Aorta (tissue), 5 donors: ENCODE measurements around the gene CDH12. TPM values are rescaled to one million over a fixed set of nuclear protein-coding genes. Genes with fewer than 3 reads are reported as not detected.

Source experiments
- ATAC-seq: fragments of 200-7000 bp; cut with Tn5 transposase; one replicate; pipeline ENCODE4 v1.9.1; 2022; ENCODE audit warnings: moderate library complexity; ENCODE audit not compliant: low FRiP score
- DNase-seq, 2 donors: peaks; one replicate each; pipeline ENCODE4 v3.0.0-alpha.2; 2020
- H3K27ac ChIP-seq, 2 donors: one replicate each; pipeline ENCODE4 v1.5.1; 2013; ENCODE audit warnings: low read length in 2 of 2, mild to moderate bottlenecking in 2 of 2, moderate library complexity in 2 of 2, control low read depth in 1 of 2, inconsistent platforms in 1 of 2, low read depth in 1 of 2
- H3K27me3 ChIP-seq, 2 donors: one replicate each; pipeline ENCODE4 v1.6.1; 2013; ENCODE audit warnings: control low read depth in 1 of 2, low read length in 1 of 2, mild to moderate bottlenecking in 1 of 2, moderate library complexity in 1 of 2; ENCODE audit not compliant: insufficient read depth in 2 of 2, control insufficient read depth in 1 of 2
- H3K36me3 ChIP-seq, 2 donors: one replicate each; pipeline ENCODE4 v1.6.1; 2013; ENCODE audit warnings: control low read depth in 1 of 2, low read length in 1 of 2, mild to moderate bottlenecking in 1 of 2; ENCODE audit not compliant: insufficient read depth in 2 of 2, control insufficient read depth in 1 of 2
- H3K4me1 ChIP-seq, 2 donors: one replicate each; pipeline ENCODE4 v1.6.1; 2013; ENCODE audit warnings: low read length in 2 of 2, control low read depth in 1 of 2, mild to moderate bottlenecking in 1 of 2, moderate library complexity in 1 of 2; ENCODE audit not compliant: insufficient read depth in 2 of 2, control insufficient read depth in 1 of 2
- H3K4me3 ChIP-seq, 2 donors: one replicate each; pipeline ENCODE4 v1.5.1; 2013; ENCODE audit warnings: low read length in 2 of 2, control low read depth in 1 of 2, mild to moderate bottlenecking in 1 of 2
- H3K9me3 ChIP-seq: one replicate; pipeline ENCODE4 v1.6.1; 2013; ENCODE audit warnings: mild to moderate bottlenecking, low read length; ENCODE audit not compliant: control insufficient read depth
- WGBS, 2 donors: extraction: QIAGEN DNeasy Blood & Tissue Kit; methylation state at CpG; one replicate each; pipeline ENCODE4 v1.1.7; 2013; 5-methylcytosine and 5-hydroxymethylcytosine counted together
- intact Hi-C, 2 donors: fragments of 100-400 bp; cut with DNase I; formaldehyde crosslinking; loops; one replicate each; pipeline versions ENCODE4 v1.14.2 to v1.15.0; 2022
- polyA plus RNA-seq, 2 donors: library from polyadenylated mRNA; stranded (reverse); fragments of 200-250 nt; gene quantifications; one replicate each; pipeline ENCODE4 v1.2.3, GENCODE V29; 2013
- total RNA-seq, 2 donors: library from RNA; stranded (reverse); fragmentation: NEBNext Ultra II Directional; extraction: Animal tissue kit (Norgen Biotek cat#: 25700); gene quantifications; one replicate each; pipeline ENCODE4 v1.2.1, GENCODE V29; 2021
- donor health status: healthy with polysubstance abuse.
- donor health status: Bipolar disorder and iron deficiency.
- donor health status: DM: no; HTN: no; CAD: no.
- donor health status: DM: no; HTN: no; CAD: no.
- donor health status: DM: yes; HTN: yes; CAD: no.

The CDH12 gene
- total and polyA plus RNA-seq, 4 donors: not detected

- Histone ChIP-seq H3K4me1 (no peaks in the 10 kb centered on the region), H3K27me3 (no peaks in the 10 kb centered on the region), H3K27ac (no peak overlapping the region), H3K4me3 (no peak overlapping the region), H3K9me3 (no peaks in the 10 kb centered on the region), H3K36me3 (no peaks in the 10 kb centered on the region)
- no peak for DNase-seq
- no peak for ATAC-seq
- WGBS, 2 donors: 54 to 57% methylated on average over 4 of the region's 4 CpGs
- intact Hi-C loops: no loop called here
Measured at GRCh38 chr5:22751536-22751935, 101.6 kb downstream of the CDH12 start.

DNA sequence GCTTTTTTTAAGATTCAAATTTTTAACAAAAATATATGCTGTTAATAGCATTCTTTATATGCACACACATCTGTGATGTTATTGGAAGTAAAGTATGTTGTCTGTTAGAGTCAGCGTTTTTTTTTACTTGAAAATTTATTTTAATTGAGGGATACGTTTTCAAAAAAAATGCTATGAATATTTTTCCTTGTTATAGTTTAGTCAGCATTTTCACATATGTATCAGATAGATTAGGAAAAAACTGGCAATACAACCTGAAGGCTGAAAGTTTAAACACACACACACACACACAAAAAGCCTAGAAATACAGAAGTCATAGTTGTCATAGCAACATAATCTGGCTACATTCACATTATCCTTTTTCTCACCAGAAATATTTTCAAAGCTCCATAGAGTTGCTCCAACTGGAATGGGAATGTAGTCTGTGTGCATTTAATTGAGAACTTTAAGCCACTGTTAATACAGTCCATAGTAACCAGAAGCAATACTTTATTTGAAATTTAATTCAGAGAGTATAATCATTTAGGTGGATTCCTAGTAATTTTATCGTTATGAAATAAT is 116.6 kb downstream of the CDH12 start:
- no peaks in the 10 kb centered on the region for H3K4me1 ChIP-seq
- WGBS, 2 donors: 56 to 57% methylated on average over 3 of the region's 3 CpGs
- no peak overlapping the region for H3K27ac ChIP-seq
- no peak overlapping the region for H3K4me3 ChIP-seq
- no peaks in the 10 kb centered on the region for H3K9me3 ChIP-seq
- no peaks in the 10 kb centered on the region for H3K36me3 ChIP-seq
- intact Hi-C loops: no loop called here
- H3K27me3 ChIP-seq: no peaks in the 10 kb centered on the region
- DNase-seq: no peak
- no peak for ATAC-seq

GRCh38 chr5:22734907-22735306 is 118.2 kb downstream of the CDH12 start:
- Histone ChIP-seq H3K4me1 (no peaks in the 10 kb centered on the region), H3K27me3 (no peaks in the 10 kb centered on the region), H3K4me3 (no peak overlapping the region), H3K27ac (no peak overlapping the region), H3K36me3 (no peaks in the 10 kb centered on the region), H3K9me3 (no peaks in the 10 kb centered on the region)
- intact Hi-C loops: no loop called here
- ATAC-seq: no peak
- WGBS, 2 donors: 88 to 92% methylated on average over 2 of the region's 2 CpGs
- DNase-seq: no peak

DNA sequence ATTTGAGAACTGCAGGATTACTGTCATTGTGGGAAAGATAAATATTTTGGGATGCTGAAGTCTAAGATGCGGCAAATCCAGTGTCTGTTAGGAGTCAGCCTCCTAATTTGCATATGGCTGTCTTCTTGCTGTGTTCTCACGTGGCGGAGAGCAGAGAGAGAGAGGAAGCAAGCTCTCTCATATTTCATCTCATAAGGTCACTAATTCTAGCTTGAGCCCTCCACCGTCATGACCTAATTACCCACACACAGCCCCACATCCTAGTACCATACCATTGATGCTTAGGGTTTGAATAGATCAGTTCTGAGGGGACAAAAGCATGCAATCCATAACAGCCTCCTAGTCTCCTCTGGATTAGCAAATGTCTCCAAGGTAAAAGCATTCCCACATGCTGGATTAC is 124.5 kb downstream of the CDH12 start:
- WGBS, 2 donors: 28 to 32% methylated on average over 4 of the region's 4 CpGs
- Histone ChIP-seq H3K9me3 (no peaks in the 10 kb centered on the region), H3K27me3 (no peaks in the 10 kb centered on the region), H3K4me3 (no peak overlapping the region), H3K36me3 (no peaks in the 10 kb centered on the region), H3K4me1 (no peaks in the 10 kb centered on the region), H3K27ac (no peak overlapping the region)
- DNase-seq: no peak
- intact Hi-C loops: no loop called here
- ATAC-seq: no peak

DNA sequence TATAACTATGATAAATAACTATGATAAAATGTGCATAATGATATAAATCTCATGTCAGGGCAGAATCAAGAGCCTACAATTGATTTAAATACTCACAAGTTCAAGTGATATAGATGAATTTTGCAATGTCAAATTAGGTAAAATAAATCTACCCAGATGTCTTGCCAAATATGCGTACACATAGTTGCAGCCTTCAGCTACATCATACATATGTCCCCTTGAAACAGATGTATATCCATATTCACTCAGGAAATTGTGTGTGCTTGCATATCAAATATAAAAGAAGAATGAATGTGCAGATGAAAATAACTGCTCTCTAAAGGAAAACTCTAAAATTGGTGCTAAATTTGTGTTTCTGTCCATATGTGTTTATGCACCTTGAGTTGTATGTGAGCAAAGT is 130.7 kb downstream of the CDH12 start:
- ATAC-seq (no peak), DNase-seq (no peak)
- H3K36me3 ChIP-seq: no peaks in the 10 kb centered on the region
- no peak overlapping the region for H3K27ac ChIP-seq
- no peaks in the 10 kb centered on the region for H3K27me3 ChIP-seq
- WGBS, 2 donors: 86 to 95% methylated on average over 1 of the region's 1 CpG
- intact Hi-C loops: no loop called here
- H3K9me3 ChIP-seq: no peaks in the 10 kb centered on the region
- no peaks in the 10 kb centered on the region for H3K4me1 ChIP-seq
- H3K4me3 ChIP-seq: no peak overlapping the region

DNA sequence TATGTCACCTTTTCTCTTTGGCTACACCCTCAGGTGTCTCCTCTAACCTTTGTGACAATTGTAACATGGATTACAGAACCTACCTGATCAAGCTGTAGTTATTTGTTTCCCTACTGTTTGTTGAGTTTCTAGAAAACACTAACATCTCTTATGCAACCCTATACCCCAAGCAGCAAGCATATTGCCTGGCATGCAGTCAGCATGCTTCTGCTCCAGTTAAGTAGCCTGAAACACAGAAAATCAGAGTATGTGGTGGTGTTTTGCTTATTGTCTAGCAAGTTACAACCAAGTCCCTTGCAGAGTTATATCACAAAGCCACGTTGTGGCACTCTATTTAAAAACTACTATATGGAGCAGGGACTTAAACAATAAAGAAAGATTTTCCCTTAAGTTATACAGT is 131.1 kb downstream of the CDH12 start:
- Histone ChIP-seq H3K9me3 (no peaks in the 10 kb centered on the region), H3K4me3 (no peak overlapping the region), H3K36me3 (no peaks in the 10 kb centered on the region), H3K27me3 (no peaks in the 10 kb centered on the region), H3K27ac (no peak overlapping the region), H3K4me1 (no peaks in the 10 kb centered on the region)
- intact Hi-C loops: no loop called here
- DNase-seq (no peak), ATAC-seq (no peak)
- WGBS, 2 donors: 38 to 39% methylated on average over 1 of the region's 1 CpG

- DNase-seq (no peak), ATAC-seq (no peak)
- WGBS, 2 donors: 69 to 72% methylated on average over 3 of the region's 3 CpGs
- intact Hi-C loops: no loop called here
- no peak overlapping the region for H3K4me3 ChIP-seq
- no peak overlapping the region for H3K27ac ChIP-seq
- H3K36me3 ChIP-seq: no peaks in the 10 kb centered on the region
- no peaks in the 10 kb centered on the region for H3K4me1 ChIP-seq
- no peaks in the 10 kb centered on the region for H3K27me3 ChIP-seq
- H3K9me3 ChIP-seq: no peaks in the 10 kb centered on the region
Measured at GRCh38 chr5:22719842-22720241, 133.3 kb downstream of the CDH12 start.

GRCh38 chr5:22710660-22711059 is 142.5 kb downstream of the CDH12 start:
- intact Hi-C loops: no loop called here
- ATAC-seq (no peak), DNase-seq (no peak)
- H3K27me3 ChIP-seq: no peaks in the 10 kb centered on the region
- no peak overlapping the region for H3K27ac ChIP-seq
- WGBS, 2 donors: 69 to 74% methylated on average over 2 of the region's 2 CpGs
- no peak overlapping the region for H3K4me3 ChIP-seq
- no peaks in the 10 kb centered on the region for H3K36me3 ChIP-seq
- no peaks in the 10 kb centered on the region for H3K9me3 ChIP-seq
- H3K4me1 ChIP-seq: no peaks in the 10 kb centered on the region

DNA sequence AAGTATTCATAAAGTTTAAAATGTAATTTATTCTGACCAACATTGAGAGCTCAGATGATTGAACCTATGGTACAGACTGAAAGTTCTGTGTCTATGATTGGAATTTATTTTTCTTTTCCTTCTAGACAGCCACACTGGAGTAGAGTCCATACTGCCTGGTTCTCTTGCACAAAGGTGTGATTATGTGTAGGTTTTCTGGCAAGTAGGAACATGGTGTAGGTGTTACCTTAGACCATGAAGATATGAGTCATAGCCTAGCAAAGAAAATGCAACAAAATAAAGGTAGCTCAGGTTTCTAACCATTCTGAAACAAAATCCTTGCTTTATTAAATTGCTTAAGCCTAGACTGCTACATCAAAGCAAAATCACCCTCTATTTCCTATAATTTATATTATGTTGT is 143.4 kb downstream of the CDH12 start:
- no peaks in the 10 kb centered on the region for H3K36me3 ChIP-seq
- H3K27ac ChIP-seq: no peak overlapping the region
- no peaks in the 10 kb centered on the region for H3K27me3 ChIP-seq
- no peaks in the 10 kb centered on the region for H3K9me3 ChIP-seq
- H3K4me3 ChIP-seq: no peak overlapping the region
- intact Hi-C loops: no loop called here
- ATAC-seq: no peak
- no peaks in the 10 kb centered on the region for H3K4me1 ChIP-seq
- DNase-seq: no peak
